Thymus (tissue), 11 donors: ENCODE data around the gene NDUFS2. TPM values are rescaled to one million over a fixed set of nuclear protein-coding genes. Genes with fewer than 3 reads are reported as not detected.

Source experiments
- DNase-seq, 9 donors: peaks; one replicate each; pipeline ENCODE4 v3.0.0-alpha.2; 2013; ENCODE audit warnings: low spot score in 9 of 9, low read depth in 6 of 9, missing footprints in 1 of 9
- H3K27ac ChIP-seq, 2 donors: one replicate each; pipeline ENCODE4 v1.5.1; 2013; ENCODE audit warnings: control low read depth in 1 of 2, low read depth in 1 of 2, low read length in 1 of 2, mild to moderate bottlenecking in 1 of 2, moderate library complexity in 1 of 2
- H3K27me3 ChIP-seq, 2 donors: one replicate each; pipeline ENCODE4 v1.5.1; 2013; ENCODE audit warnings: low read length in 1 of 2; ENCODE audit not compliant: control insufficient read depth in 2 of 2, insufficient read depth in 1 of 2
- H3K36me3 ChIP-seq, 2 donors: one replicate each; pipeline ENCODE4 v1.5.1; 2013; ENCODE audit warnings: low read length in 1 of 2, mild to moderate bottlenecking in 1 of 2, moderate library complexity in 1 of 2; ENCODE audit not compliant: control insufficient read depth in 2 of 2, insufficient read depth in 2 of 2
- H3K4me1 ChIP-seq, 2 donors: one replicate each; pipeline ENCODE4 v1.5.1; 2013; ENCODE audit warnings: low read length in 2 of 2; ENCODE audit not compliant: control insufficient read depth in 2 of 2, insufficient read depth in 2 of 2
- H3K4me3 ChIP-seq, 2 donors: one replicate each; pipeline ENCODE4 v1.5.1; 2013; ENCODE audit warnings: low read length in 2 of 2, control low read depth in 1 of 2, mild to moderate bottlenecking in 1 of 2
- H3K9me3 ChIP-seq, 2 donors: one replicate each; pipeline ENCODE4 v1.5.1; 2013; ENCODE audit warnings: low read length in 1 of 2, mild to moderate bottlenecking in 1 of 2; ENCODE audit not compliant: control insufficient read depth in 2 of 2, insufficient read depth in 1 of 2
- WGBS: extraction: QIAGEN DNeasy Blood & Tissue Kit; methylation state at CpG from one replicate; pipeline ENCODE4 v1.1.7; 2013; 5-methylcytosine and 5-hydroxymethylcytosine counted together
- polyA plus RNA-seq: library from polyadenylated mRNA; stranded (reverse); fragments of 200-250 nt; gene quantifications from one replicate; pipeline ENCODE4 v1.2.3, GENCODE V29; 2013
- total RNA-seq: library from RNA; stranded (reverse); fragments of 120-200 nt; gene quantifications from one replicate; pipeline ENCODE4 v1.2.4, GENCODE V29; 2013
- donor health status: healthy.

The NDUFS2 gene
- total and polyA plus RNA-seq, 2 donors, result 39.9 to 67.7 TPM

GRCh38 chr1:161197560-161198193 is 4.5 kb upstream of the NDUFS2 start:
- H3K27me3 ChIP-seq, result peaks cover 0 to 2% of the 10 kb centered on the region in 2 donors
- H3K9me3 ChIP-seq, result peaks cover 1 to 7% of the 10 kb centered on the region in 2 donors
- no peak for DNase-seq
- H3K36me3 ChIP-seq, result no peaks in the 10 kb centered on the region
- H3K4me3 ChIP-seq, result no peak overlapping the region
- H3K4me1 ChIP-seq, result peaks cover 6 to 35% of the 10 kb centered on the region in 2 donors
- no peak overlapping the region for H3K27ac ChIP-seq
- 93% methylated on average over 11 of the region's 11 CpGs for WGBS

GRCh38 chr1:161198194-161198896 is 3.8 kb upstream of the NDUFS2 start:
- Histone ChIP-seq H3K4me3 (no peak overlapping the region), H3K4me1 (peaks cover 12 to 39% of the 10 kb centered on the region in 2 donors), H3K27me3 (peaks cover 0 to 2% of the 10 kb centered on the region in 2 donors), H3K36me3 (no peaks in the 10 kb centered on the region), H3K27ac (peak overlapping the region in 1 of 2 donors; percentile 28), H3K9me3 (peaks cover 1 to 7% of the 10 kb centered on the region in 2 donors)
- 83% methylated on average over 20 of the region's 20 CpGs for WGBS
- no peak for DNase-seq

GRCh38 chr1:161198897-161199431 is 3.2 kb upstream of the NDUFS2 start, which contains the start of gene ADAMTS4:
Gene ADAMTS4 (minus strand): TSS chr1:161199054. CDS start chr1:161198627, 427 bp downstream.
- no peak for DNase-seq
- peak within 1 kb of the TSS in 1 of 2 donors; percentile 71 for H3K27ac ChIP-seq
- peaks cover 0 to 2% of the 10 kb centered on the region in 2 donors for H3K27me3 ChIP-seq
- 92% methylated on average over 11 of the region's 11 CpGs for WGBS
- H3K36me3 ChIP-seq, result peaks cover 2 to 3% of the 10 kb centered on the region in 2 donors
- peaks cover 17 to 39% of the 10 kb centered on the region in 2 donors for H3K4me1 ChIP-seq
- no peak within 1 kb of the TSS for H3K4me3 ChIP-seq
- peaks cover 1 to 7% of the 10 kb centered on the region in 2 donors for H3K9me3 ChIP-seq

GRCh38 chr1:161199506-161200139 is 2.5 kb upstream of the NDUFS2 start:
- H3K9me3 ChIP-seq, result peaks cover 0 to 7% of the 10 kb centered on the region in 2 donors
- peaks cover 17 to 39% of the 10 kb centered on the region in 2 donors for H3K4me1 ChIP-seq
- no peak overlapping the region for H3K4me3 ChIP-seq
- peaks cover 0 to 2% of the 10 kb centered on the region in 2 donors for H3K27me3 ChIP-seq
- peak overlapping the region in 1 of 2 donors; percentile 71 for H3K27ac ChIP-seq
- WGBS, result 86% methylated on average over 5 of the region's 5 CpGs
- DNase-seq, result no peak
- peaks cover 3 to 5% of the 10 kb centered on the region in 2 donors for H3K36me3 ChIP-seq

GRCh38 chr1:161200421-161200991 is 1.7 kb upstream of the NDUFS2 start:
- Histone ChIP-seq H3K9me3 (peaks cover 0 to 7% of the 10 kb centered on the region in 2 donors), H3K4me1 (peaks cover 17 to 36% of the 10 kb centered on the region in 2 donors), H3K27me3 (peaks cover 0 to 2% of the 10 kb centered on the region in 2 donors), H3K36me3 (peaks cover 3 to 12% of the 10 kb centered on the region in 2 donors), H3K4me3 (no peak overlapping the region), H3K27ac (peak overlapping the region; percentile 37 to 84)
- DNase-seq, result no peak
- 77% methylated on average over 5 of the region's 5 CpGs for WGBS

- Histone ChIP-seq H3K27me3 (peaks cover 0 to 2% of the 10 kb centered on the region in 2 donors), H3K4me1 (peaks cover 17 to 34% of the 10 kb centered on the region in 2 donors), H3K27ac (peak overlapping the region; percentile 84 to 90), H3K9me3 (peaks cover 0 to 7% of the 10 kb centered on the region in 2 donors), H3K4me3 (peak overlapping the region; percentile 56 to 84), H3K36me3 (peaks cover 4 to 14% of the 10 kb centered on the region in 2 donors)
- DNase-seq, result no peak
- WGBS, result 90% methylated on average over 13 of the region's 13 CpGs
Measured at GRCh38 chr1:161200992-161201835, 953 bp upstream of the NDUFS2 start.

GRCh38 chr1:161206411-161207140 is 4.4 kb downstream of the NDUFS2 start:
- peaks cover 15 to 18% of the 10 kb centered on the region in 2 donors for H3K4me1 ChIP-seq
- H3K36me3 ChIP-seq, result peaks cover 47 to 57% of the 10 kb centered on the region in 2 donors
- no peak overlapping the region for H3K27ac ChIP-seq
- DNase-seq, result no peak
- H3K4me3 ChIP-seq, result no peak overlapping the region
- 97% methylated on average over 12 of the region's 12 CpGs for WGBS
- peaks cover 0 to 4% of the 10 kb centered on the region in 2 donors for H3K9me3 ChIP-seq
- no peaks in the 10 kb centered on the region for H3K27me3 ChIP-seq
